ELR (cell line): ENCODE results near the gene BCR.
A peak's percentile ranks its signal among the peaks of the same experiment; 100 is the strongest.

Source experiments
- DNase-seq: peaks from one replicate; pipeline ENCODE4 v3.0.0-alpha.2; 2015; ENCODE audit warnings: low read depth

Gene BCR

DNA sequence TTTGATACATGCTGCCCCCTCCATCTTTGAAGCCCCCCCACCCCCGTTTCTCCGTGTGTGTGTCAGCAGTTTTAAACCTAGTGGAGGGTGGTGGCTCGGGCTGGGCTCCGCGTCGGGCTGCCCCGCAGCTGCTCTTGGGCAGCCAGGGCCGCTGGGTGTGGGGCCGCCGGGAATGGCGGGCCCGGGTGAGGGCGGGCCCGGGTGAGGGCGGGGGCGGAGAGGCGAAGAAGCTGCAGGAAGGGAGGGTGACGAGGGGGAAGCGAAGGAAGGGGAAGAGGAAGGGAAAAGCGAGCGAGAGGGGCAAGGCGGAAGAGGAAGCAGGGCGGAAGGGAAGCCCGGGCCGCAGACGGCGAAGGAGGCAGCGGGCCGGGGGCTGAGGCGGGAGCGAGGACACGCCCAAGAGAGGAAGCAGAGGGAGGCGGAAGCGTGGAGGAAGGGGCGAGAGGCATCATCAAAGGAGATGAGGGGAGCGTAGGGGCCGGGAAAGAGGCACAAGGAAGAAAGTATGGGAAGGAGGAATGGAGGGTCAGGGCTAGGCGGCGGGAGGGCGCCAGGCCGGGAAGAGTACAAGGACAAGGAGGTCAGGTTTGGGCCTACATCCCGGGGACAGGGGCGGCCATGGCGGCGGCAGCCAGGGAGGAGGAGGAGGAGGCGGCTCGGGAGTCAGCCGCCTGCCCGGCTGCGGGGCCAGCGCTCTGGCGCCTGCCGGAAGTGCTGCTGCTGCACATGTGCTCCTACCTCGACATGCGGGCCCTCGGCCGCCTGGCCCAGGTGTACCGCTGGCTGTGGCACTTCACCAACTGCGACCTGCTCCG lies 82.4 kb downstream of the BCR start:
- DNase-seq, result no peak

DNA sequence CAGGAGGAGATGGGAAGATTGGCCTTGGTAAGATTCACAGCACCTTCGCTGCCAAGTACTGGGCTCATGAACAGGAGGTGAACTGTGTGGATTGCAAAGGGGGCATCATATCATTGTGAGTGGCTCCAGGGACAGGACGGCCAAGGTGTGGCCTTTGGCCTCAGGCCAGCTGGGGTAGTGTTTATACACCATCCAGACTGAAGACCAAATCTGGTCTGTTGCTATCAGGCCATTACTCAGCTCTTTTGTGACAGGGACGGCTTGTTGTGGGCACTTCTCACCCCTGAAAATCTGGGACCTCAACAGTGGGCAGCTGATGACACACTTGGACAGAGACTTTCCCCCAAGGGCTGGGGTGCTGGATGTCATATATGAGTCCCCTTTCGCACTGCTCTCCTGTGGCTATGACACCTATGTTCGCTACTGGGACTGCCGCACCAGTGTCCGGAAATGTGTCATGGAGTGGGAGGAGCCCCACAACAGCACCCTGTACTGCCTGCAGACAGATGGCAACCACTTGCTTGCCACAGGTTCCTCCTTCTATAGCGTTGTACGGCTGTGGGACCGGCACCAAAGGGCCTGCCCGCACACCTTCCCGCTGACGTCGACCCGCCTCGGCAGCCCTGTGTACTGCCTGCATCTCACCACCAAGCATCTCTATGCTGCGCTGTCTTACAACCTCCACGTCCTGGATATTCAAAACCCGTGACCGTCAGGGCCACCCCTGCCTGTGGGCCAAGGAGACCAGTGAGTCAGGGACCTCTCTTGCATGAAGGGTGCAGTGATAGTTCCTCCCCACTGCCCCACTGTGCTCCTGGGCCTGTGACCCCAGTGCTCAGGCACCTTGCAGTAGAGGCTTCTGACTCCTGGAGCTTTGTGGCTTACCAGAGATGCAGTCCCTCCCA lies 83.6 kb downstream of the BCR start:
- DNase-seq, result no peak

DNA sequence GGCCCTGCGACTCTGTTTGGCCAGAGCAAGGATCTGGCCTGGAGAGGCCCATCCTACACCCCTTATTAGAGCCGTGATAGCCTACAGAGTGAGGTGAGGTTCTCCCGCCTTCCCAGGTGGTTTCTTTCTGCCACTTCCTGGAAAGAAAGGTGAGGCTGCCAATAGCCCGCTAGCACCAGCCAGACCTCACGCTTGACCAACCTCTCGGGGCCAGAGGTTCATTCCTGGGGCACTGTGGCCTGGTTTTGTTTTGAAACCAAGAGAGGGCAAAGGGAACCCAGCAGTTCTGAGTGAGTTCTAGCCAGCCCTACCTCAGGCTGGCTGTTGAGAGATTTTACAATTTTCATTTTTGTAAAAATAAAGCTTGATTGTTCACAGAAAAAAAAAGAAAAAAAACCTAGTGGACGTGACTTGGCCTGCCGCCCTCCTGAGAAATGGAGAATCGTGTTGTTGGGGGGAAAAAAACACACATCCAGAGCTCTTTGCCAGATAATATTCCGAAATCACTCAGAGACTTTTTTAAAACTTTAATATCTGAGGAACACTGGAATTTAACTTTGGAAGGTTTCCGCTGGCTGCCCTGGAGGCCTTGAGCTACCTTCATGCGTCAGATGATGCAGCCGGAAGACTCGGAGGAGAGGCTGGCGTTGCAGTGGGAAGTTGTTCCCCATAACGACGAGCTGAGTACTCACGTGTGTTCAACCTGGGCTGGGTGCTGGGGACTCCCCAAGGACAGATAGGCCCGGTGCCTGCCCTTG lies 84.5 kb downstream of the BCR start:
- no peak for DNase-seq

DNA sequence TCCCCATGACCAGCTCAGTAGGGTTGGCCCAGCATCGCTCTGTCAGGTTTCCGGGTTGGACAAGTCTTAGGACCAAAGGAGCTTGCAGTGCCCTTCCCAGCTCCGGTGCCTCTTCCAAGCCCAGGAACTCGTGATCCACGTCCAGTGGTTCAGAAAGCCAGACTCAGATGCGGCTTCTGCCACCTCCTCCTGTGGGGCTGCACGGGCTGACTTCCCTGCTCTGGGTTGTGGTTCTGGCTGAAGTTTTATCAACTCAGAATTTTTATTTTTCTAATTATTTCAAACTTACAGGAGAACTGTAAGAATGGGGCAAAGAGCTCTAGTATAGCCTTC lies 85.0 kb downstream of the BCR start:
- DNase-seq, result no peak

DNA sequence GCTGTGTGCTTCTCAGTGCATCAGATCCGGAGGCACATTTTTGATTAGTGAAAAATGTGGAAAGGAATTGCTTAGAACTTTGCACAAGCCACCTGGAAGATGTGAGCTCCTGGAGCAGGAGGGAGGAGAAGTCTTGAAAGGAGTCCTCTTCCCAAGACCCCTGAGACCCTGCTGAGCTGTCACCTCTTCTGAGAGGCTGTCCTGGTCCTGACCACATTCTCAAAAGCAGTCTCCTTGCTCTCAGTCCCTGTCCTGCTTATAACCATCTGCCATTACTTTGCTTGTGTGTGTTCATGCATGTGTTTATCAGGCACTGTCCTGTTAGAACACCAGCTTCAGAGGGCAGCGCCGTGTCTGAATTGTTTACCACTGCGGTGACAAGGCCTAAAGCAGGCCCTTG lies 86.5 kb downstream of the BCR start:
- no peak for DNase-seq

DNA sequence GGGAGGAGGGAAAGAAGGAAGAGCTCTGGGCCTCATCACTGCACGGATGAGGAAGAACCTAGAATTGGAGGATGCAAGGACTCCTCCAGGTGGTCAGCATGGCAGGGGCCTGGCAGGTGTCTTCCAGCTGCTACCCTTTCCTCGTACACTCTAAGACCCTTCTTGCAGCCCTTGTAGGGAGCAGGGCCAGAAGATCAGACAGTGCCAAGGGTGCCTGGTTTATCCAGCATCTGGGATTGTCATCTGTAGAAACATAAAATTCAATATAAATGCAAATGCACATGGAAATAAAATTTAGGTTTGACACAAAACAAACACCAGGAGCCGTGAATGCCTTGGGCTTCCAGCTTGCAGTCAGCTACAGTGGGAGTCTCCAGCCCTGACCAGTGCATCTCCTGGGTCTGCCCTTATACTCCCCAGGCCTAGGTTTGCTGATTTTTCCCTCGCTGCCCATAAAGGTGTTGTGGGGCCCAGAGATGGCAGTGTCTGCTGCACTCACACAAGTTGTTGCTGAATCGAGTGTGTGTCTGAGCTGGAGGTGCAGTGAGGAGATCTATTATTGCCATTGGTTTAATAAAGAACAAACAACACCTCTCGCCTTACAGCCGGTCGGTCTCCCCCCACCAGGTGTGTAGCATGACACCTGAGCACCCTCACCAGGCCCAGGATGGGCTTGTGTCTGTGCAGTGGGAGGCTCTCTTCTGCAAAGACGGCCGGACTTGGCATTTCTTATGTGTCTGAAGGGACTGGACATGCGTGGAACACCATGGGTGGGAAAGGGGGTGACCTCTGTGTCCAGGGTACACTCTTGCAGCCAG lies 87.1 kb downstream of the BCR start:
- DNase-seq, result no peak

DNA sequence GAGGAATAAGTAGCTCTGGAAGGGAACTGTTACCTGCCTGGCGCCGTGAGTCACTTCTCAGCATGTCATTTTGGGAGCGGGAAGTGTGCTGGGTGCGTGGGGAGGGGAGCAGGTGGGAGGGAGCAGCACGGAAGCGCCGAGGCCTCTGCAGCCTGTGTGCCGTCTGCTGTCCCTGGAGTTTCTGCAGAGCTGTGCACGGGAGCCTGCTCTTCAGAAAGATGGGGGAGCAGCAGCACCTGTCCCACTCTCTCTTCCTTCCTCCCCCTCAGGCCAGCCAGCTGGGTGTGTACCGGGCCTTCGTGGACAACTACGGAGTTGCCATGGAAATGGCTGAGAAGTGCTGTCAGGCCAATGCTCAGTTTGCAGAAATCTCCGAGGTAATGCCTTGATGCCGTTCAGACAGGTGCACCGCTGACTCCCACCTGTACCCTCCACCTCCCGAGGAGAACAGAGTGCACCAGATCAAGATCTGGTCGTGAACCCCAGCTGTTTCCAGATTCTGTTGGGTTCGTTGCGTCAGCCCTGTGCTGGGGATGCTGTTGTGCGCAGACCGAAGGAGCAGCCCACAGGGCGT lies 87.9 kb downstream of the BCR start:
- DNase-seq, result no peak

DNA sequence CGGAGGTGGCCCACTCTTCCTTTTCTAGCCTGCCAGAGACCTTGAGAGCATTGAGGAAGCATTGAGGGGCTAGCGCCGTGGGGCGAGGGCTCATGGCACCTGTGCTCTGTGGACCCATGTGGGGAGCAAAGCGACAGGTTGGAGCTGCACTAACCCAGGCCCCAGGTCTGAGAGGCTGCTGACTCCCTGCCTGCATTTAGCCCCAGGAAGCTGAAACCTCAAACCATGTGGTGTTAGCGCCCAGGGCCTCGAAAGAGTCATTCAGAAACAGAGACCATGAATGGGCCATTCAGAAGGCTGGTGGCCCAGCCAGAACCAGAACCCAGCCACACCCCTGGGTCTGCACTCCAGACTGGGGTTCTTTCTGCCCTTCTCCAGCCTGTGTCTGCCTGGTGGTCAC lies 88.6 kb downstream of the BCR start:
- no peak for DNase-seq

DNA sequence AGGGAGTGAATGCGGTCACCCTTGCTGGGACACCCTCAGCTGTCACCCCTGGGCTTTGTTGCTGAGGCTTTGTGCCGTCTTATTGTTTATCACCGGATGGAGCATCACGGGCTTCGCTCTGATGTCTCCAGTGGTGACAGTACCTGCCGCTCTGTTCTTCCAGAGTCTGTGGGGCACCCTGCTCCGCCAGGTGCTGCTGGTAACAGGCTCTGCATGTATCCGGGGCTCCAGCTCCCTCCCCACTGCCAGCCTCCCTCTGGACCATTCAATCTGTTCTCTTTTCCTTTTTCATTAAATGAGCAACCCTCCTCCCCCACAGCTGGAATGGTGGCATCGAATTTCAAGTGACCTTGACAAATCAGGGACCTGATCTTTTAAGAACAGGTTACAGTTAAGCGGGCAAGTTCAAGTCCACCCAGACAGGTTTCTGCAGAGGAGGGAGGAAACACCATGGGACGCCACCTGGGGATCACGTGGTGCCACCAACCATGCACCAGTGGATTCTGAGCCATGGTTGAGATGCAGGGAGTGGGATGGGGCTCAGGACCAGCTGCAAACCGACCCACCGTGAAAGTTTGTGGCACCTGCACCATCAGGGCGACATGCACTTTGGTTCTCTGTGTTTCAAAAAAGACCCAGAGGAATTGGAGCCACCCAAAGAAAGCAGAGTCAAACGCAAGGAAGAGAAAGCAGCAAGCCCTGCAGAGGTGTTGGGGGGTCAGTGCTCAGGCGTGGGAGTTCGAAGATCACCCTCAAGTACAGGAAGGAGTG lies 89.3 kb downstream of the BCR start:
- no peak for DNase-seq

DNA sequence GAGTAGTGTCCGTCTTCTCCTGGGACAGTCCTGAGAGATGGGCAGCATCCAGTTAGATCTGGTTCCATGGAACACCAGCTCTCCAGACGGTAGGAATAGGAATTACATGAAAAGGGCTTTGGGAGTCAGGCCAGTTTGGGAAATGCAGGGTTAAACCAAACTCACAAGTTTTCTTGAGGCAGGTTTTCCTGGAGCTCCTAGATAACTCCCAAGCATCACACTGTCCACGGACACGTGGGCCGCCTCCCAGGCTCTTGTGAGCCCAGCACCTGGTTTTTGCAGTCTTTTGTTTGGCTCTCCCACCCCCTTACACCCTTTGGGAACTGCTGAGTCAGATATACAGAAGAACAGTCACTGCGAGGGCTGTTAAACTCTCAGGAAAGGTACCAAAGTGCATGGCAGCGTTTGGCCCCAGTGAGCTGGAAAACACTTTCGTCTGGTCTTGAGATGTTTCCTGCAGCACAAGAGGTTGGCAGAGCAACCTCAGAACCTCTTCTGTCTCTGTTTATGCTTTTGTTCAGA lies 90.0 kb downstream of the BCR start:
- peak; percentile 8 for DNase-seq

DNA sequence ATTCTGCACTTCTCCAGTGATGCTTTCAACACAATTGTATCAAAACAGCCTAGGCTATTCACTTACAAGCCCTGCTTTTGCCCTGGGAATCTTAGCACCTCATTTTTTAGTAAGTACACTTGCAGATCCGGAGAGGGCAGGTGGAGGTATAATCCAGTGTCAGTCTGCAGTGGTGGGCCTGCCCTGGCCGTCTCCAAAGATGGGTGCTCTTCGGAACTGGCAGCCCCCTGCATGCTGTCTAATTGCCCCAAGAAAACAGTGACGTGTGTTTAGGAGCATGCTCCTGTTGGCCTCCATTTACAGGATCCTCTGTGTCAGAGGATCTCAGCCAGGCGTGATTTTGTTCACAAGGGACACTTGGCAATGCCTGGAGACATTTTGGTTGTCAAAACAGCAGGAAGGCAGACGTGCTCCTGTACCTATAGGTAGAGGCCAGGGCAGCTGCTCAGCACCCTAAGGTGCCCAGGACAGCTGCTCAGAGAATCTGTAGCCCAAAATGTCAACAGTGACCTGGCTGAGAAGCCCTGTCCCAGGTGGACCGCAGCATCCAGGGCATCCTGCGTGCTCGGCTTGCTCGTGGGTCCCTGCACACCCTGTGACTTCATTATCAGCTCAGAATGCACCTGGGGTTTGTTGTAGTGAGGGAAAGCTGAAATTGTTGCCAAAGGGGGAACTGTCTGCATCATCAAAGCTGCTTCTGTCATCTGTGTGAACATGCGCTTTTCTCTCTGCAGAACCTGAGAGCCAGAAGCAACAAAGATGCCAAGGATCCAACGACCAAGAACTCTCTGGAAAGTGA lies 90.7 kb downstream of the BCR start:
- no peak for DNase-seq

DNA sequence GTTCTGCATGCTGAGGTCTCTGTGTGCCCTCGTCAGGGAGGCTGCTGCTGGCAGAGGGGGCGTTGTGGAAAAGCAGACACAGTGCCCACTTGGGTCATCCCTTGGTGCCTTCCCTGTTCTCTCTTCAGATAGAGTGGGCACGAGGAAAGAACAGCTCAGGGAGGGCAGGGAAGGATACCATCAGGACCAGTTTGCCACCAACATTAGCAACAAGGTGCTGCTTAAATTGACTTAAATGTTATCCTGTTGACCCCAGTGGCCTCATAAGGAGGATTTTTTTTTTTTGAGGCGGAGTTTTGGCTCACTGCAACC lies 91.2 kb downstream of the BCR start:
- DNase-seq, result no peak

DNA sequence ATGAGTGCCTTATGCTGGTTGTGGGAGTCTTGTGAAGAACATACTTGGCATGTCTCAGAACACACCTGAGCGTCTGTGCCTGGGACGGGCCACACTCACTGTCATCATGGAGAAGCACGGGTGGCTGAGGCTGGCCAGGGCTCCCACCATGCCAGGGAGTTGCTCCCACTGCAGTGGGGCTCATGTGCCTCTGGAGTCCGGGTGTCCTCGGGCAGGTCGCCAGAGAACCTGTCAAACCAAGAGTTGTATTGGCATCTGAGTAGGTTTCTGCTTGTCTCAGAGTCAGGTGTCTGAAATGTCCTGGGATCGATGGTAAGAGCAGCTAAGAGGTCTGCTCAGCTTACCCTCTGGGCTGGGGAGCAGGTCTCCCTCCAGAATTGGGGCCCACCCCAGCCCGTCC lies 92.1 kb downstream of the BCR start:
- no peak for DNase-seq

DNA sequence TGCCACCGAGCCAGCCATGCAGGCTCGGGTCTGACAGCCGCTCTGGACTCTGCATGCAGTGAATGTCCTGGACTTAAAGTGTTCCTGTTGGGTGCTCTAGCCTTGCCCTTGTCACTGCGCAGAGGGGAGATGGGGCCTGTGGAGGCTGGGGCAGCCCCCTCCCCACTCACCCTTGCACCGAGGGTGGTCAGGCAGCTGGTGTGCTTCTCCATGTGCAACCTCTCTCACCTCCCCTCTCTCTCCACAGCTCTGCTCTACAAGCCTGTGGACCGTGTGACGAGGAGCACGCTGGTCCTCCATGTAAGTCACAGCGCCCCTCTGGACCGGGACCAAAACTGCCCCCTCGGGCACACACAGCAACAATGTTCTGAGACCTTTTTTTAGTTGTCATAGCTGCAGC lies 92.5 kb downstream of the BCR start:
- no peak for DNase-seq

DNA sequence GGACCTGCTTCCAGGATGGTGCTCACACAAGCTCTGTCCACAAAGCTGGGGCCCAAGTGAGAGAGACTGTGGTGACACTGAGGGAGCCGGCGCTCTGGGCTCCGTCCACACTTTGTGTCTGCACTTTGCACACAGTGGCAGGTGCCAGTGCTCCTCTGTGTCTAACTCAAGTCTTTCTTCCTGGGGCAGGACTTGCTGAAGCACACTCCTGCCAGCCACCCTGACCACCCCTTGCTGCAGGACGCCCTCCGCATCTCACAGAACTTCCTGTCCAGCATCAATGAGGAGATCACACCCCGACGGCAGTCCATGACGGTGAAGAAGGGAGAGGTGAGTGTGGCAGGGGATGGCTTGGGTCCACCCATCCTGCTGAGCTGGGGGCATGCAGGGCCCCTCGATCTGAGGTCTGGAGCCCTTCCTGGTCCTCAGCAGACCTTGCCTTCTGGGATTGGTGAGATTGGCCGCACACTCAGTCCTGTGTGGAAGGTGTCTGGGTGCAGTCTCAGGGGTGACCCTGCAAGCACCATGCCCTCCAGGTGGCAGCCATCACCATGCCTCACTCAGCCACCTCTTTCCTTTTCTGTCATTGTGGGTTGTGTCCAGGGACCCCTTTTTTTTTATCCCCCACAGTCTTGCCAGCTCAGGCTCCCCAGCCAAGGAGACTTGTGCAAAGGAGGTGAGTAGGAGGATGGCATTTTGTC lies 93.3 kb downstream of the BCR start:
- no peak for DNase-seq

DNA sequence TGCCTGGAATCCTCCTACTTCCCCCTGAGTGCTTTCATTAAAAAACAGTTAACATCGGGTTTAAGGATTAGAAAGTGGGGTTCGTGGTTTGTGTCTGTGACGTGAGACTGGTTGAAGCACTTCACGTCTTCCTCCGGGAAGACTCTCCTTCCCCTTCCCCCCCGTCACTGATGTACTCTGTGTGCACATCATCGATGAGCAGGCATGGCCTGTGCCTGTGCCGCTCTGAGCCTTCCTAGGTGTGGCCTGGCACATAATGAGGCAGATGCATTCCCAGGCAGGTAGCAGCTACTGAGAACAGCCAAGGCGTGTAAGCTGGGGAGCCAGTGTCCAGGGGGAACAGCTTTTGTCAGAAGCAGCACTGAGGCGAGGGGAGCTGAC lies 93.8 kb downstream of the BCR start:
- no peak for DNase-seq

DNA sequence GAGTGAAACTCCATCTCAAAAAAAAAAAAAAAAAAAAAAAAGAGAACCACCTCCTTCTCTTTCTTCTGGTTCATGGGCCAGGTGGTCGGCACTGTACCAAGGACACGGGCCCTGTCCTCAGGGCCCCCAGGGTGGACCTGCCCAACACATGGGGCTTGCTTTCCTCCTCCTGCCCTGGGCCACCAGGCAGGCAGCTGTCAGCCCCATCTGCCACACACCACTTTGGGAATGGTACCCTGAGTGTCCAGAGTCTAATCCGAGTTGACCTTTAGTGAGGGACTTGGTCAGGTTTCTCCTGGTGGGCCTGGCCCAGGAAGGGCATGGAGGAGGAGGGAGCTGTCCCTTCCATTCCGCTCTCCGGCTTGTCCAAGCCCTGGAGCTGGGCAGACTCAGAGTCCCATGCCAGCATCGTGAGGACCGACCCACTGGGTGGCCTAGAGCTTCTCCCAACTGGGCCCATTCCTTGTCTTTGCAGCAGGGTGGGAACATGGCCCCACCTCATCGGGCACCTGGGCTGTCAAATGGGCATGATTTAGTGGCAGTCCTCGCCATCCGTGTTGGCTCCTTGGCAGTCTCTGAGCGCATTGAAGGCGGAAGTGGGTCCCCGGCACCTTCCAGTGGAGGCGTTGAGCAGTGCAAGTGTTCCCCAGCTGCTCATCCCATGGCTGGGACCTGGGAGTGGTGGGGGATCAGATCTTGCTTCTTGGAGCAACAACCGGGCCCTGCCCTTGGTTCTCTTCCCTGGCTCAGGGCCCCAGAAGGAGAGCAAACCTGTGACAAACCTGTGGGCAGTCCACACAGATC lies 94.8 kb downstream of the BCR start:
- DNase-seq, result no peak

DNA sequence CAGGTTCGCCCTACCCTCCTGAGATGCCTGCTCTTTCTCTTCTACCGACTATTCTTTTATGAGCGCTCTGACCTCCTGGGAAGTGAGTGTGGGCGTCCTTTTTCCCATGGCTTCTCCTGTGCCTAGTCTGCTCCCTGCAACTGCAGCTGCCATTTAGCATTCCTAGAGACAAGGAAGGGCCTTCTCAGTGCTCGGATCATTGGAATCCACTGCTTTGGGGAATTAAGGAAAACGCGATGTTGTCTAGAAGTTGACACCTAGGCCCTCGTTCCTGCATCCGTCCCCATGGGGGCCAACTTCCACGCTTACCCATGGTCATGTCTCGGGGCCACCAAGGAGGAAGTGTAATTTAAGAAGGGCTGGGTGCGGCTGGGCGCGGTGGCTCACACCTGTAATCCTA lies 95.4 kb downstream of the BCR start:
- no peak for DNase-seq
